ENCODE results near the gene FAM53A.

GRCh38 chr4:1730532-1731135, 46.5 kb upstream of the FAM53A start:
- TF ChIP-seq CTCF (IDR thresholded peaks at IDR 0.05 in 8 of 11, conservative IDR thresholded peaks at IDR 0.05 in 3 of 11): no peak
- no peak for TF ChIP-seq POLR2AphosphoS5 (IDR thresholded peaks at IDR 0.05)
